ENCODE data around the gene CSNK1D. TPM values are rescaled to one million over a fixed set of nuclear protein-coding genes. Genes with fewer than 3 reads are reported as not detected.

Gene CSNK1D
- total RNA-seq, 1 donor from 2014 or later: 227 TPM

- peaks cover 10% of the 10 kb centered on the region for H3K27me3 Mint-ChIP-seq
- TF ChIP-seq CTCF (IDR thresholded peaks at IDR 0.05; ENCODE audit: unreplicated experiment): no peak
- no peak overlapping the region for H3K4me3 Mint-ChIP-seq (ENCODE audit: low read depth)
- peak overlapping the region; percentile 94 for H3K27ac Mint-ChIP-seq
- no peak for DNase-seq (ENCODE audit: low spot score, unreplicated experiment)
- no peaks in the 10 kb centered on the region for H3K9me3 Mint-ChIP-seq (ENCODE audit: low read depth)
- H3K36me3 Mint-ChIP-seq (ENCODE audit: insufficient read depth): peaks cover 4% of the 10 kb centered on the region
- peaks cover 20% of the 10 kb centered on the region for H3K4me1 Mint-ChIP-seq (ENCODE audit: low read depth)
Measured at GRCh38 chr17:82278308-82278707, 4.8 kb upstream of the CSNK1D start.

GRCh38 chr17:82277851-82278250 lies 4.4 kb upstream of the CSNK1D start:
- Mint-ChIP-seq H3K9me3 (ENCODE audit: low read depth) (no peaks in the 10 kb centered on the region), H3K36me3 (ENCODE audit: insufficient read depth) (peaks cover 4% of the 10 kb centered on the region), H3K4me3 (ENCODE audit: low read depth) (no peak overlapping the region), H3K27ac (no peak overlapping the region), H3K4me1 (ENCODE audit: low read depth) (peaks cover 20% of the 10 kb centered on the region), H3K27me3 (peaks cover 8% of the 10 kb centered on the region)
- DNase-seq (ENCODE audit: low spot score, unreplicated experiment): no peak
- no peak for TF ChIP-seq CTCF (IDR thresholded peaks at IDR 0.05; ENCODE audit: unreplicated experiment)

- Mint-ChIP-seq H3K9me3 (ENCODE audit: low read depth) (no peaks in the 10 kb centered on the region), H3K27ac (peak overlapping the region; percentile 35), H3K4me1 (ENCODE audit: low read depth) (peaks cover 26% of the 10 kb centered on the region), H3K36me3 (ENCODE audit: insufficient read depth) (peaks cover 10% of the 10 kb centered on the region), H3K27me3 (peaks cover 8% of the 10 kb centered on the region), H3K4me3 (ENCODE audit: low read depth) (no peak overlapping the region)
- no peak for DNase-seq (ENCODE audit: low spot score, unreplicated experiment)
- TF ChIP-seq CTCF (IDR thresholded peaks at IDR 0.05; ENCODE audit: unreplicated experiment): no peak
Measured at GRCh38 chr17:82276938-82277337, 3.4 kb upstream of the CSNK1D start.

- Mint-ChIP-seq H3K4me1 (ENCODE audit: low read depth) (peaks cover 37% of the 10 kb centered on the region), H3K36me3 (ENCODE audit: insufficient read depth) (peaks cover 19% of the 10 kb centered on the region), H3K27me3 (peaks cover 4% of the 10 kb centered on the region), H3K27ac (peak overlapping the region; percentile 85), H3K9me3 (ENCODE audit: low read depth) (no peaks in the 10 kb centered on the region), H3K4me3 (ENCODE audit: low read depth) (no peak overlapping the region)
- no peak for TF ChIP-seq CTCF (IDR thresholded peaks at IDR 0.05; ENCODE audit: unreplicated experiment)
- DNase-seq (ENCODE audit: low spot score, unreplicated experiment): no peak
Measured at GRCh38 chr17:82275326-82275725, 1.8 kb upstream of the CSNK1D start.

- DNase-seq (ENCODE audit: low spot score, unreplicated experiment): no peak
- TF ChIP-seq CTCF (IDR thresholded peaks at IDR 0.05; ENCODE audit: unreplicated experiment): no peak
- peak overlapping the region; percentile 87 for H3K27ac Mint-ChIP-seq
- peak overlapping the region; percentile 89 for H3K4me3 Mint-ChIP-seq (ENCODE audit: low read depth)
- no peaks in the 10 kb centered on the region for H3K9me3 Mint-ChIP-seq (ENCODE audit: low read depth)
- peaks cover 24% of the 10 kb centered on the region for H3K36me3 Mint-ChIP-seq (ENCODE audit: insufficient read depth)
- peaks cover 4% of the 10 kb centered on the region for H3K27me3 Mint-ChIP-seq
- peaks cover 47% of the 10 kb centered on the region for H3K4me1 Mint-ChIP-seq (ENCODE audit: low read depth)
Measured at GRCh38 chr17:82274134-82275020, 877 bp upstream of the CSNK1D start.
